ENCODE results near the gene CRYL1. TPM values are rescaled to one million over a fixed set of nuclear protein-coding genes. Genes with fewer than 3 reads are reported as not detected.

CRYL1 gene
- total and polyA plus RNA-seq, 2 of the 13 experiments (the other 11 are each of a cell fraction or from before 2014, with no cell fraction given), result 57.2 to 115 TPM

GRCh38 chr13:20566898-20567874, 41.5 kb upstream of the CRYL1 start, which contains the start of gene IFT88 (continued):
- TF ChIP-seq ZNF597 (CRISPR knock-in tag; IDR thresholded peaks at IDR 0.05), result peak; percentile 65; the same call in 1 of the 2 replicates
- TF ChIP-seq ZSCAN30 (CRISPR knock-in tag; IDR thresholded peaks at IDR 0.05), result no peak
- no peak for TF ChIP-seq ZNF138 (CRISPR knock-in tag; IDR thresholded peaks at IDR 0.05; ENCODE audit: low read depth)
- no peak for TF ChIP-seq SMC3 (IDR thresholded peaks at IDR 0.05; ENCODE audit: low read length)
- no peak; the same call in 1 of the 2 replicates for TF ChIP-seq TEF (CRISPR knock-in tag; IDR thresholded peaks at IDR 0.05)
- no peak for TF ChIP-seq ZBTB21 (CRISPR knock-in tag; IDR thresholded peaks at IDR 0.05)
- peak; percentile 59; the same call in 1 of the 2 replicates for TF ChIP-seq MAZ (IDR thresholded peaks at IDR 0.05; ENCODE audit: borderline replicate concordance, low read depth, low read length)
- 0 out of 2 replicates have a peak, but pooled peaks have one; percentile 18 for TF ChIP-seq MAZ (CRISPR knock-in tag; IDR thresholded peaks at IDR 0.05; ENCODE audit: low read depth)
- TF ChIP-seq ARID4A (CRISPR knock-in tag; IDR thresholded peaks at IDR 0.05; ENCODE audit: borderline replicate concordance), result peak; percentile 93
- no peak for TF ChIP-seq ZNF20 (CRISPR knock-in tag; IDR thresholded peaks at IDR 0.05)
- TF ChIP-seq RELA (CRISPR knock-in tag; IDR thresholded peaks at IDR 0.05), result no peak
- no peak; the same call in 1 of the 2 replicates for TF ChIP-seq ZNF569 (CRISPR knock-in tag; IDR thresholded peaks at IDR 0.05; ENCODE audit: borderline replicate concordance)
- TF ChIP-seq SAP130 (CRISPR knock-in tag; IDR thresholded peaks at IDR 0.05; ENCODE audit: low read depth), result peak; percentile 96
- TF ChIP-seq SRSF4 (IDR thresholded peaks at IDR 0.05; ENCODE audit: low read depth, low read length, poor library complexity, severe bottlenecking), result no peak
- TF ChIP-seq KDM5A (IDR thresholded peaks at IDR 0.05; ENCODE audit: borderline replicate concordance, low read length), result peak; percentile 69; the same call in 1 of the 2 replicates
- no peak; the same call in 1 of the 2 replicates for TF ChIP-seq ZNF460 (CRISPR knock-in tag; IDR thresholded peaks at IDR 0.05; ENCODE audit: borderline replicate concordance)
- 0 out of 2 replicates have a peak, but pooled peaks have one; percentile 61 for TF ChIP-seq ZMYM4 (CRISPR knock-in tag; IDR thresholded peaks at IDR 0.05)
- TF ChIP-seq ZFP62 (CRISPR knock-in tag; IDR thresholded peaks at IDR 0.05), result no peak
- no peak for TF ChIP-seq ZNF784 (CRISPR knock-in tag; IDR thresholded peaks at IDR 0.05; ENCODE audit: borderline replicate concordance)
- peak; percentile 48; the same call in 1 of the 2 replicates for TF ChIP-seq ZMYM3 (CRISPR knock-in tag; IDR thresholded peaks at IDR 0.05)
- TF ChIP-seq RAD21 (CRISPR knock-in tag; IDR thresholded peaks at IDR 0.05), result peak; percentile 67
- TF ChIP-seq NFIC (IDR thresholded peaks at IDR 0.05; ENCODE audit: low read length), result no peak
- TF ChIP-seq SP140L (CRISPR knock-in tag; IDR thresholded peaks at IDR 0.05; ENCODE audit: borderline replicate concordance), result no peak

All from HepG2 (cell line).